ENCODE measurements around the gene THAP11.

THAP11 gene

DNA sequence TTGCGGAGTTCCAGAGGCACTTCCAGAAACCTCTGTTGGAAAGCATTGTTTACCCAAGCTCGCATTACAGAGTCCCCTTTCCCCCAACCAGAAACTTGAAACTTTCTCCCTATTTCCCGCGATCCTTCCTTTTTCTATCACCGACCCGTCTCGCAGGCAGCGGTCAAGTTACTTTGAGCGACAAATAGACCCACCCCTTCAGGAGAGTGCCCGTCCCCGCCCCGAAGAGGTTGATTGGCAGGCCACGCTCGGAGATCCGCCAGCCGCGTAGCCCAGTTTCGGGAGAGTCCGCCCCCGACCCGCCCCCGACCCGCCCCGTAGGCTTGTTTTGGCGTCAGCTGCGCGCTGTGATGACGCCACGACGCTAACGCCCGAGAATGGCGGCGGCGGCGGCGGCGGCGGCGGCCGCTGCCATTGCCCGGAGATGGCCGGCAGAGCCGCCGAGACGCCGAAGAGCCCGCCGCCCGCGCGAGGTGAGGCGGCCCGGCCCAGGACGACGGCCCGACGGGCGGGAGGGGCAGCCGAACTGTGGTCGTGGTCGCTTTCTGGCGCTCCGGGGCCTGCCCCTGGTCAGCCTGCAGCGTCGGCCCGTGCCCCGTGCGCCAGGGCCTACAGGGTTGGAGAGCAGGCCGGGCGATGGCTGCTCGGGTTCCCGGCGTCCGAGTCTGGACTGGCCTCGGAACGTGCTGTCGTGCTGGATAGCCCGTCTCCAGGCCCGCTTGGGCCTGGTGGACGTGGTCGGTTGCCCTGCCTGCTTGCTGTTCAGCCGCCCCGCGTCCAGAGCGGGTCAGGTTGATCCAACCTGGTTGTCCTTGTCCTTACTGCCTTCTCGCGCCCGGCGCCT lies 51.0 kb downstream of the THAP11 start, which contains the start of gene PSKH1:
PSKH1 (plus strand) TSS at position 356 of the 844 bp plus-strand sequence. CDS start 15,496 bp downstream, outside the sequence.
- TF ChIP-seq, protein P1, sequence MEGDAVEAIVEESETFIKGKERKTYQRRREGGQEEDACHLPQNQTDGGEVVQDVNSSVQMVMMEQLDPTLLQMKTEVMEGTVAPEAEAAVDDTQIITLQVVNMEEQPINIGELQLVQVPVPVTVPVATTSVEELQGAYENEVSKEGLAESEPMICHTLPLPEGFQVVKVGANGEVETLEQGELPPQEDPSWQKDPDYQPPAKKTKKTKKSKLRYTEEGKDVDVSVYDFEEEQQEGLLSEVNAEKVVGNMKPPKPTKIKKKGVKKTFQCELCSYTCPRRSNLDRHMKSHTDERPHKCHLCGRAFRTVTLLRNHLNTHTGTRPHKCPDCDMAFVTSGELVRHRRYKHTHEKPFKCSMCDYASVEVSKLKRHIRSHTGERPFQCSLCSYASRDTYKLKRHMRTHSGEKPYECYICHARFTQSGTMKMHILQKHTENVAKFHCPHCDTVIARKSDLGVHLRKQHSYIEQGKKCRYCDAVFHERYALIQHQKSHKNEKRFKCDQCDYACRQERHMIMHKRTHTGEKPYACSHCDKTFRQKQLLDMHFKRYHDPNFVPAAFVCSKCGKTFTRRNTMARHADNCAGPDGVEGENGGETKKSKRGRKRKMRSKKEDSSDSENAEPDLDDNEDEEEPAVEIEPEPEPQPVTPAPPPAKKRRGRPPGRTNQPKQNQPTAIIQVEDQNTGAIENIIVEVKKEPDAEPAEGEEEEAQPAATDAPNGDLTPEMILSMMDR (IDR thresholded peaks at IDR 0.05): no peak
